GM12891 (cell line): Measurements from ENCODE around the gene PSMG1.

ENCODE experiments used
- PAX5 ChIP-seq: IDR thresholded peaks from 2 replicates; pipeline ENCODE4 v1.6.1; 2011; ENCODE audit warnings: low read length, moderate library complexity, mild to moderate bottlenecking; ENCODE audit not compliant: insufficient read depth, severe bottlenecking
- POLR2A ChIP-seq: IDR thresholded peaks from 2 replicates; pipeline ENCODE4 v1.6.1; 2011; ENCODE audit warnings: low read depth, low read length, control low read depth
- POLR2AphosphoS5 ChIP-seq: IDR thresholded peaks from 2 replicates; pipeline ENCODE4 v1.6.1; 2011; ENCODE audit warnings: low read depth, low read length, control low read depth

GRCh38 chr21:39186676-39187075 lies 3.4 kb upstream of the PSMG1 start:
- no peak for TF ChIP-seq POLR2AphosphoS5
- TF ChIP-seq POLR2A: no peak
- TF ChIP-seq PAX5: no peak
